HG03108 (cell line): ENCODE results near the gene GPR55.

Experiments
- ATAC-seq: cut with Tn5 transposase; IDR thresholded peaks from one replicate; pipeline ENCODE4 v1.9.1; 2021; ENCODE audit warnings: moderate library complexity; ENCODE audit not compliant: unreplicated experiment

The GPR55 gene

GRCh38 chr2:230902180-230902899, 22.7 kb downstream of the GPR55 start:
- ATAC-seq: peak; percentile 69

- no peak for ATAC-seq
Measured at GRCh38 chr2:230901006-230901405, 24.0 kb downstream of the GPR55 start.

- no peak for ATAC-seq
Measured at GRCh38 chr2:230900336-230900995, 24.6 kb downstream of the GPR55 start.

- ATAC-seq: no peak
Measured at GRCh38 chr2:230899786-230900185, 25.3 kb downstream of the GPR55 start.

- ATAC-seq: no peak
Measured at GRCh38 chr2:230899287-230899686, 25.8 kb downstream of the GPR55 start.

GRCh38 chr2:230898713-230899091, 26.3 kb downstream of the GPR55 start:
- no peak for ATAC-seq

GRCh38 chr2:230898016-230898712, 26.9 kb downstream of the GPR55 start:
- no peak for ATAC-seq

GRCh38 chr2:230896346-230897115, 28.5 kb downstream of the GPR55 start:
- no peak for ATAC-seq

- no peak for ATAC-seq
Measured at GRCh38 chr2:230895536-230896345, 29.3 kb downstream of the GPR55 start.

GRCh38 chr2:230893841-230894781, 30.9 kb downstream of the GPR55 start:
- no peak for ATAC-seq

- ATAC-seq: peak; percentile 79
Measured at GRCh38 chr2:230893338-230893737, 31.7 kb downstream of the GPR55 start.

GRCh38 chr2:230891509-230891908, 33.5 kb downstream of the GPR55 start:
- ATAC-seq: no peak

- no peak for ATAC-seq
Measured at GRCh38 chr2:230891064-230891463, 34.0 kb downstream of the GPR55 start.

- ATAC-seq: no peak
Measured at GRCh38 chr2:230890646-230891045, 34.4 kb downstream of the GPR55 start.

- ATAC-seq: no peak
Measured at GRCh38 chr2:230889911-230890601, 35.0 kb downstream of the GPR55 start.

GRCh38 chr2:230888824-230889400, 36.1 kb downstream of the GPR55 start:
- ATAC-seq: no peak

- ATAC-seq: no peak
Measured at GRCh38 chr2:230887342-230887741, 37.7 kb downstream of the GPR55 start.

- ATAC-seq: no peak
Measured at GRCh38 chr2:230886671-230887071, 38.4 kb downstream of the GPR55 start.
